GM12878 (cell line): Measurements from ENCODE around the gene SLC7A5. TPM values are rescaled to one million over a fixed set of nuclear protein-coding genes. Genes with fewer than 3 reads are reported as not detected.

Experiments used
- ATAC-seq: fragments of 200-7000 bp; cut with Tn5 transposase; 3 replicates; pipeline ENCODE4 v1.9.1; 2020; ENCODE audit warnings: mild to moderate bottlenecking, moderate library complexity
- BruUV-seq: library from RNA; stranded (reverse); fragments of 400-500 nt; replicated peaks from 2 replicates; lab custom pipeline; 2021; lab: Mats Ljungman, UMichigan
- CTCF ChIA-PET: fragments of 300-600 bp; sonication (Branson Sonifier 250); formaldehyde crosslinking; extraction: SDS; loops from one replicate; lab custom pipeline; 2021; ENCODE audit warnings: inconsistent platforms; lab: Yijun Ruan, JAX
- POLR2A ChIA-PET: fragments of 350-600 bp; formaldehyde crosslinking; extraction: SDS; loops from one replicate; lab custom pipeline; 2021; ENCODE audit warnings: inconsistent platforms; lab: Charles Lee
- RAD21 ChIA-PET: fragments of 300-600 bp; sonication (Branson Sonifier 250); formaldehyde crosslinking; loops from one replicate; lab custom pipeline; 2023; ENCODE audit warnings: antibody characterized with exemption; ENCODE audit not compliant: unreplicated experiment; lab: Charles Lee
- SMC1A ChIA-PET: fragments of 300-600 bp; sonication (Branson Sonifier 250); formaldehyde crosslinking; loops from one replicate; lab custom pipeline; 2023; ENCODE audit not compliant: unreplicated experiment, uncharacterized antibody; lab: Charles Lee
- DNase-seq: peaks from one replicate; pipeline ENCODE4 v3.0.0-alpha.2; 2011; ENCODE audit warnings: low read depth, low spot score
- FAIRE-seq: peaks from 3 replicates; lab custom pipeline; 2011; peaks lifted over from hg19 to GRCh38; lab: Jason Lieb, UNC
- H2AFZ ChIP-seq: 2 replicates; pipeline ENCODE4 v1.6.0; 2011; ENCODE audit warnings: low read depth, low read length, control low read depth; ENCODE audit not compliant: control insufficient read depth
- H3K27ac ChIP-seq: 2 replicates; pipeline ENCODE4 v1.5.1; 2011; ENCODE audit warnings: control low read depth; ENCODE audit not compliant: control insufficient read depth, insufficient read depth
- H3K27me3 ChIP-seq, 2 experiments: replicated peaks in 1 of 2; 2 replicates each; pipeline versions ENCODE4 v1.6.0 to v1.6.1; 2011; ENCODE audit warnings: low read length in 1 of 2; ENCODE audit not compliant: control insufficient read depth in 2 of 2, insufficient read depth in 2 of 2
- H3K36me3 ChIP-seq, 2 experiments: 2 replicates each; pipeline ENCODE4 v1.5.1; 2011; ENCODE audit warnings: low read length in 1 of 2; ENCODE audit not compliant: control insufficient read depth in 2 of 2, insufficient read depth in 2 of 2
- H3K4me1 ChIP-seq: 2 replicates; pipeline ENCODE4 v1.6.1; 2011; ENCODE audit warnings: mild to moderate bottlenecking, low read length, moderate library complexity, mixed read lengths; ENCODE audit not compliant: control insufficient read depth, insufficient read depth
- H3K4me2 ChIP-seq: 2 replicates; pipeline ENCODE4 v1.6.0; 2011; ENCODE audit warnings: control low read depth; ENCODE audit not compliant: control insufficient read depth, insufficient read depth
- H3K4me3 ChIP-seq: fragments of 200-600 bp; sonication (generic); 2 replicates; pipeline ENCODE4 v1.5.1; 2016
- H3K79me2 ChIP-seq: 2 replicates; pipeline ENCODE4 v1.6.0; 2011; ENCODE audit warnings: low read length; ENCODE audit not compliant: control insufficient read depth, insufficient read depth
- H3K9ac ChIP-seq: 2 replicates; pipeline ENCODE4 v1.8.0; 2011; ENCODE audit warnings: low read length, control low read depth, mixed read lengths; ENCODE audit not compliant: control insufficient read depth, insufficient read depth
- H3K9me3 ChIP-seq: replicated peaks from 3 replicates; pipeline ENCODE4 v1.5.1; 2011; ENCODE audit warnings: mild to moderate bottlenecking, low read length; ENCODE audit not compliant: control insufficient read depth, insufficient read depth
- H4K20me1 ChIP-seq: 2 replicates; pipeline ENCODE4 v1.6.0; 2011; ENCODE audit not compliant: control insufficient read depth, insufficient read depth
- CBX3 ChIP-seq: fragments of 200-600 bp; sonication (generic); IDR thresholded peaks from 2 replicates; pipeline ENCODE4 v1.6.1; 2016; ENCODE audit warnings: low read depth, borderline replicate concordance
- WGBS: methylation state at CpG from one replicate; pipeline ENCODE4 v1.1.6; 2016; ENCODE audit warnings: low lambda C conversion rate; ENCODE audit not compliant: insufficient replicate concordance, insufficient coverage; ENCODE audit errors: missing lambda C conversion rate; 5-methylcytosine and 5-hydroxymethylcytosine counted together
- in situ Hi-C: fragments of 300-500 bp; cut with MboI; formaldehyde crosslinking; loops from 9 replicates; pipeline ENCODE4 v1.14.3; 2018; ENCODE audit warnings: mixed read lengths
- intact Hi-C: fragments of 100-400 bp; cut with micrococcal nuclease; formaldehyde crosslinking; loops from one replicate; pipeline ENCODE4 v1.14.2; 2022; ENCODE audit not compliant: unreplicated experiment
- polyA plus RNA-seq, 11 experiments: library from polyadenylated mRNA; depleted of rRNA in 4 of 11; unstranded in 6 of 11; stranded (reverse) in 5 of 11; fragments of >200 nt; fragmentation: Nextera tagmentation in 4 of 11; fragmentation: Illumina TruSeq in 1 of 11; extraction: Ambion mirVana in 4 of 11; extraction: Trizol in 1 of 11; gene quantifications; 1 replicate in 1 of 11; 2 replicates in 10 of 11; pipeline versions ENCODE4 v1.2.1 to v1.2.3, GENCODE V29; 2011 to 2016; ENCODE audit warnings: inconsistent platforms in 2 of 11, missing spikeins in 2 of 11, low read depth in 1 of 11
- total RNA-seq, 4 experiments: library from RNA; depleted of rRNA in 3 of 4; stranded (reverse); fragments of >200 nt in 3 of 4; fragmentation: Illumina TruSeq in 1 of 4; extraction: Trizol in 1 of 4; gene quantifications; 2 replicates each; pipeline versions ENCODE4 v1.2.1 to v1.2.3, GENCODE V29; 2013 to 2021
- TF ChIP-seq, protein P1 (sequence below): fragments of 450-650 bp; IDR thresholded peaks from 2 replicates; pipeline ENCODE4 v1.6.1; 2016; ENCODE audit warnings: mild to moderate bottlenecking

SLC7A5 gene
- total and polyA plus RNA-seq, 10 of the 15 experiments (the other 5 are each of a cell fraction or from before 2014, with no cell fraction given) = 2.3 to 101 (median 35.8) TPM

DNA sequence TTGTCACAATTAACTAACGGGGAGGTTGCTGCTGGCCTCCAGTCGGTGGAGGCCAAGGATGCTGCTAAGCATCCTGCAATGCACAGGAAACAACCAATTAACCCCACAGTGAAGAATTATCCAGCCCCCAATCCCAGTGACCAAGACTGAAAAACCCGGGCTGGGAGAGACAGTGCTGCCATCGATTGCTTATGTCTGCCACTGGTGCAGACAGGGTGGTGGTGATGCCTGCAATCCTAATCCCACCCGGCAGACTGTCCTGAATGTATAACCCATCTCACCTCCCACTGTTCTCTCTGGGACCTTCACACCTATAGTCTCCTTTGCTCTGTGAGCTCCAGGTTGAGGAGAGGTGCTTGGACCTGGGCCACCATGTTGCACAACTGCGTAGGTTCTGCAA lies 61.2 kb downstream of the SLC7A5 start:
- no peaks in the 10 kb centered on the region for H3K27me3 ChIP-seq
- peaks cover 56% of the 10 kb centered on the region for H3K4me1 ChIP-seq
- H3K36me3 ChIP-seq = no peaks in the 10 kb centered on the region
- WGBS = 92% methylated on average over 6 of the region's 6 CpGs
- no peaks in the 10 kb centered on the region for H3K79me2 ChIP-seq
- POLR2A ChIA-PET = interaction anchor here (0.6 to 6.7 kb wide), 2 partner anchors 28 to 1949 kb away, joined by 3 to 39 read pairs; no protein-coding TSS in a partner anchor
- RAD21 ChIA-PET = interaction anchor here (8.3 kb wide), 1 partner anchor 28 kb away, joined by 138 read pairs; no protein-coding TSS in a partner anchor
- no TSS peak for BruUV-seq
- no peaks in the 10 kb centered on the region for H4K20me1 ChIP-seq
- no peak for FAIRE-seq
- SMC1A ChIA-PET = interaction anchor here (2.2 to 3.4 kb wide), 3 partner anchors 28 to 64 kb away, joined by 6 to 27 read pairs (median 16); no protein-coding TSS in a partner anchor
- H3K4me3 ChIP-seq = no peak overlapping the region
- TF ChIP-seq, protein P1, sequence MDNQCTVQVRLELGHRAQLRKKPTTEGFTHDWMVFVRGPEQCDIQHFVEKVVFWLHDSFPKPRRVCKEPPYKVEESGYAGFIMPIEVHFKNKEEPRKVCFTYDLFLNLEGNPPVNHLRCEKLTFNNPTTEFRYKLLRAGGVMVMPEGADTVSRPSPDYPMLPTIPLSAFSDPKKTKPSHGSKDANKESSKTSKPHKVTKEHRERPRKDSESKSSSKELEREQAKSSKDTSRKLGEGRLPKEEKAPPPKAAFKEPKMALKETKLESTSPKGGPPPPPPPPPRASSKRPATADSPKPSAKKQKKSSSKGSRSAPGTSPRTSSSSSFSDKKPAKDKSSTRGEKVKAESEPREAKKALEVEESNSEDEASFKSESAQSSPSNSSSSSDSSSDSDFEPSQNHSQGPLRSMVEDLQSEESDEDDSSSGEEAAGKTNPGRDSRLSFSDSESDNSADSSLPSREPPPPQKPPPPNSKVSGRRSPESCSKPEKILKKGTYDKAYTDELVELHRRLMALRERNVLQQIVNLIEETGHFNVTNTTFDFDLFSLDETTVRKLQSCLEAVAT = peak; percentile 87
- TF ChIP-seq CBX3 = no peak
- CTCF ChIA-PET = interaction anchor here (1.0 to 8.7 kb wide), 6 partner anchors 15 to 63 kb away, joined by 3 to 153 read pairs (median 6); no protein-coding TSS in a partner anchor
- H3K4me2 ChIP-seq = no peak overlapping the region
- no peak for ATAC-seq
- in situ Hi-C loops = no loop called here
- H3K9ac ChIP-seq = no peak overlapping the region; the same call in 1 of the 2 replicates
- intact Hi-C loops = no loop called here
- no peaks in the 10 kb centered on the region for H3K9me3 ChIP-seq
- no peak for DNase-seq
- no peak overlapping the region for H2AFZ ChIP-seq
- H3K27ac ChIP-seq = peak overlapping the region; percentile 99; the same call in 1 of the 2 replicates
